GM19397 (cell line): ENCODE data around the gene SLCO1A2.

Experiments used
- ATAC-seq: cut with Tn5 transposase; IDR thresholded peaks from one replicate; pipeline ENCODE4 v1.9.1; 2021; ENCODE audit warnings: mild to moderate bottlenecking, moderate library complexity; ENCODE audit not compliant: unreplicated experiment

Gene SLCO1A2

GRCh38 chr12:21221072-21221471 lies 113.6 kb downstream of the SLCO1A2 start:
- ATAC-seq: no peak

DNA sequence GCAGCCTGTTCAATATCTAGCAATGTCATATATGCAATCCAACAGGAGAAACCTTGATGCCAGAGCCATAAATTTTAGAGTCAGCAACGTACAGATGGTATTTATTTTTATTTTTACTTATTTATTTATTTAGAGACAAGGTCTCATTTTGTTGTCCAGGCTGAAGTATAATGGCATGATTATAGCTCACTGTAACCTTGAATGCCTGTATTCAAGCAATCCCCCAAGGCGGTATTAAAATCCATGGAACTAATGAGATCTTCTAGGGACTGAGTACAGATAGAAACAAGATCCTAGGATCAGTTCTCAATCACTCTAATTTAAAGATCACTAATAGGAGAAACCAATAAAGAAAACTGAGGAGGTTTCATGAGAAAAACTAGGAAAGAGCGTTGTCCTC lies 114.5 kb downstream of the SLCO1A2 start:
- no peak for ATAC-seq

- ATAC-seq: no peak
Observed at GRCh38 chr12:21219206-21219605, 115.5 kb downstream of the SLCO1A2 start.
